ENCODE measurements around the gene ZNF777.
"Not testable (repeated sequence)": the region's sequence is repeated elsewhere in the genome, so short reads cannot be mapped to it uniquely, and the experiment has no call there.

ZNF777 gene

GRCh38 chr7:149450821-149451220 is 10.0 kb downstream of the ZNF777 start:
- TF ChIP-seq CTCF (IDR thresholded peaks at IDR 0.05; ENCODE audit: low read depth, low read length, poor library complexity, severe bottlenecking), result no peak
- TF ChIP-seq EZH2phosphoT487 (IDR thresholded peaks at IDR 0.05; ENCODE audit: borderline replicate concordance, low read length), result no peak
- Histone ChIP-seq H3K27me3 (ENCODE audit: control insufficient read depth, low read length) (no peaks in the 10 kb centered on the region), H3K4me2 (ENCODE audit: low read length) (no peak overlapping the region), H3K9me2 (replicated peaks; ENCODE audit: control insufficient read depth, low read length) (no peaks in the 10 kb centered on the region), H3F3A (ENCODE audit: control insufficient read depth, insufficient read depth) (no peaks in the 10 kb centered on the region), H3K4me3 (ENCODE audit: low read length) (no peak overlapping the region), H3K9me3 (ENCODE audit: control insufficient read depth, insufficient read depth, low read length) (no peaks in the 10 kb centered on the region), H3K36me3 (ENCODE audit: control insufficient read depth, low read length) (peaks cover 70% of the 10 kb centered on the region), H4K20me1 (ENCODE audit: control insufficient read depth, insufficient read depth, low read depth, low read length) (no peaks in the 10 kb centered on the region), H3K4me1 (ENCODE audit: control insufficient read depth, low read length) (no peaks in the 10 kb centered on the region), H3K79me2 (ENCODE audit: control insufficient read depth, low read length) (no peaks in the 10 kb centered on the region), H3K27ac (ENCODE audit: low read depth, low read length) (no peak overlapping the region)

DNA sequence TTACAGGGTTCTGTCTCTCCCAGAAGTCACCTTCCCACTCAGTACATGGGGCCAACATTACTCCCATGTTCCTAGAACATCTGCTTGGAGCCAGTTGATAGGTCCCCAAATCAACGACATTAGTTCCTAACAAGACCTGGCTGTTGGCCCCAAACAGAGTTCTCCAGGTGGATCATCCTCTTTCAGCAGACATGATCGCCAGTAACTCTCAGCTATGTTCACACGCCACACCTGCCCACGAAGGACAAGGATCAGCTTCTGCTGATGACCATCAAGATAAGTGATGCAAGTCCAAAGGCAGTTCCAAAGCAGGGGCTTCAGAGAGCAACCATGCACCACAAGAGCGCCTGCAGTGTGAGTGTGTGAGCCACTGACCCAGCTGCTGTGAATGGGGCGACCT is 11.0 kb downstream of the ZNF777 start:
- Histone ChIP-seq H3K27me3 (ENCODE audit: control insufficient read depth, low read length) (no peaks in the 10 kb centered on the region), H3K9me3 (ENCODE audit: control insufficient read depth, insufficient read depth, low read length) (no peaks in the 10 kb centered on the region), H3K27ac (ENCODE audit: low read depth, low read length) (no peak overlapping the region), H3K36me3 (ENCODE audit: control insufficient read depth, low read length) (peaks cover 65% of the 10 kb centered on the region), H3K4me2 (ENCODE audit: low read length) (no peak overlapping the region), H3K4me1 (ENCODE audit: control insufficient read depth, low read length) (no peaks in the 10 kb centered on the region), H3K79me2 (ENCODE audit: control insufficient read depth, low read length) (no peaks in the 10 kb centered on the region), H3F3A (ENCODE audit: control insufficient read depth, insufficient read depth) (no peaks in the 10 kb centered on the region), H3K4me3 (ENCODE audit: low read length) (no peak overlapping the region), H3K9me2 (replicated peaks; ENCODE audit: control insufficient read depth, low read length) (no peaks in the 10 kb centered on the region), H4K20me1 (ENCODE audit: control insufficient read depth, insufficient read depth, low read depth, low read length) (no peaks in the 10 kb centered on the region)
- TF ChIP-seq CTCF (IDR thresholded peaks at IDR 0.05; ENCODE audit: low read depth, low read length, poor library complexity, severe bottlenecking) (no peak), EZH2phosphoT487 (IDR thresholded peaks at IDR 0.05; ENCODE audit: borderline replicate concordance, low read length) (no peak)

GRCh38 chr7:149448961-149449360 is 11.9 kb downstream of the ZNF777 start:
- Histone ChIP-seq H3K27ac (ENCODE audit: low read depth, low read length) (no peak overlapping the region), H3K27me3 (ENCODE audit: control insufficient read depth, low read length) (no peaks in the 10 kb centered on the region), H3K9me3 (ENCODE audit: control insufficient read depth, insufficient read depth, low read length) (no peaks in the 10 kb centered on the region), H3K4me3 (ENCODE audit: low read length) (no peak overlapping the region), H3K4me2 (ENCODE audit: low read length) (no peak overlapping the region), H3K79me2 (ENCODE audit: control insufficient read depth, low read length) (no peaks in the 10 kb centered on the region), H3F3A (ENCODE audit: control insufficient read depth, insufficient read depth) (no peaks in the 10 kb centered on the region), H3K4me1 (ENCODE audit: control insufficient read depth, low read length) (no peaks in the 10 kb centered on the region), H3K9me2 (replicated peaks; ENCODE audit: control insufficient read depth, low read length) (no peaks in the 10 kb centered on the region), H3K36me3 (ENCODE audit: control insufficient read depth, low read length) (peaks cover 62% of the 10 kb centered on the region), H4K20me1 (ENCODE audit: control insufficient read depth, insufficient read depth, low read depth, low read length) (no peaks in the 10 kb centered on the region)
- TF ChIP-seq EZH2phosphoT487 (IDR thresholded peaks at IDR 0.05; ENCODE audit: borderline replicate concordance, low read length), result no peak
- no peak for TF ChIP-seq CTCF (IDR thresholded peaks at IDR 0.05; ENCODE audit: low read depth, low read length, poor library complexity, severe bottlenecking)

- H3K27ac ChIP-seq (ENCODE audit: low read depth, low read length); H3F3A ChIP-seq (ENCODE audit: control insufficient read depth, insufficient read depth); H4K20me1 ChIP-seq (ENCODE audit: control insufficient read depth, insufficient read depth, low read depth, low read length); H3K9me3 ChIP-seq (ENCODE audit: control insufficient read depth, insufficient read depth, low read length); H3K79me2 ChIP-seq (ENCODE audit: control insufficient read depth, low read length); H3K4me3 ChIP-seq (ENCODE audit: low read length); H3K4me2 ChIP-seq (ENCODE audit: low read length); H3K9me2 ChIP-seq (replicated peaks; ENCODE audit: control insufficient read depth, low read length); H3K4me1 ChIP-seq (ENCODE audit: control insufficient read depth, low read length); H3K27me3 ChIP-seq (ENCODE audit: control insufficient read depth, low read length): not testable (repeated sequence)
- H3K36me3 ChIP-seq (ENCODE audit: control insufficient read depth, low read length), result peaks cover 48% of the 10 kb centered on the region
Observed at GRCh38 chr7:149446026-149446425, 14.8 kb downstream of the ZNF777 start.

Data from DOHH2 (cell line).